Right lobe of liver (tissue), 4 donors: Measurements from ENCODE around the gene USH1C.

Experiments used
- POLR2A ChIP-seq: fragments of 450-650 bp; IDR thresholded peaks from one replicate; pipeline ENCODE4 v1.6.1; 2017; ENCODE audit warnings: antibody characterized with exemption, mild to moderate bottlenecking
- TF ChIP-seq, protein P1 (sequence below), 4 donors: fragments of 200-600 bp in 3 of 4; fragments of 450-650 bp in 1 of 4; IDR thresholded peaks; one replicate each; pipeline versions ENCODE4 v1.5.1 to v1.8.0; 2016 to 2022; ENCODE audit warnings: antibody characterized with exemption in 4 of 4, mild to moderate bottlenecking in 2 of 4
- donor health status: DM: no; HTN: no; CAD: no.
- donor health status: DM: no; HTN: no; CAD: no.
- donor health status: DM: no; HTN: yes; CAD: no.

DNA sequence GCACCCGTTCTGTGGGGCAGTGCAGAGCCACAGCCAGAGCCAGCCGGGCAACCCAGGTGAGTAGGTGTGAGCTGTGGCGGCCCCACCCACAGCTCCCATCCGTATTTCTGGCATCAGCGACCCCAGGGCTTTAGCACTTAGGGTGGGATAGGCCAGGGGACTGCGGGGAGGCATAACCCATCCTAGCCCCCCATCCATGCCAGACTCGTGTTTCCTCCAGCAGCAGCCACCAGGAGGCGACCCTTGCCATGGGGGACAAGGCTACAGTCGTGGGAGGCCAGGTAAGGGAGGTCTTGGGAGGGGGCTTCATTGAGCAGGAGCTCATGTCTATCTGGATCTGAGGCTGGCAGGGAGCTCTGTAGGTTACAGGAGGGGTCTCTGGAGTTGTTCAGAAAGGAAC is 3.7 kb upstream of the USH1C start:
- TF ChIP-seq, protein P1, sequence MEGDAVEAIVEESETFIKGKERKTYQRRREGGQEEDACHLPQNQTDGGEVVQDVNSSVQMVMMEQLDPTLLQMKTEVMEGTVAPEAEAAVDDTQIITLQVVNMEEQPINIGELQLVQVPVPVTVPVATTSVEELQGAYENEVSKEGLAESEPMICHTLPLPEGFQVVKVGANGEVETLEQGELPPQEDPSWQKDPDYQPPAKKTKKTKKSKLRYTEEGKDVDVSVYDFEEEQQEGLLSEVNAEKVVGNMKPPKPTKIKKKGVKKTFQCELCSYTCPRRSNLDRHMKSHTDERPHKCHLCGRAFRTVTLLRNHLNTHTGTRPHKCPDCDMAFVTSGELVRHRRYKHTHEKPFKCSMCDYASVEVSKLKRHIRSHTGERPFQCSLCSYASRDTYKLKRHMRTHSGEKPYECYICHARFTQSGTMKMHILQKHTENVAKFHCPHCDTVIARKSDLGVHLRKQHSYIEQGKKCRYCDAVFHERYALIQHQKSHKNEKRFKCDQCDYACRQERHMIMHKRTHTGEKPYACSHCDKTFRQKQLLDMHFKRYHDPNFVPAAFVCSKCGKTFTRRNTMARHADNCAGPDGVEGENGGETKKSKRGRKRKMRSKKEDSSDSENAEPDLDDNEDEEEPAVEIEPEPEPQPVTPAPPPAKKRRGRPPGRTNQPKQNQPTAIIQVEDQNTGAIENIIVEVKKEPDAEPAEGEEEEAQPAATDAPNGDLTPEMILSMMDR (IDR thresholded peaks at IDR 0.05) = no peak
- no peak for TF ChIP-seq POLR2A
